ENCODE measurements around the gene PFAS. TPM values are rescaled to one million over a fixed set of nuclear protein-coding genes. Genes with fewer than 3 reads are reported as not detected.
A peak's percentile ranks its signal among the peaks of the same experiment; 100 is the strongest.

PFAS gene
- total and polyA plus RNA-seq, 2 of the 8 experiments (the other 6 are each of a cell fraction or from before 2014, with no cell fraction given), result 88.4 to 248 TPM

DNA sequence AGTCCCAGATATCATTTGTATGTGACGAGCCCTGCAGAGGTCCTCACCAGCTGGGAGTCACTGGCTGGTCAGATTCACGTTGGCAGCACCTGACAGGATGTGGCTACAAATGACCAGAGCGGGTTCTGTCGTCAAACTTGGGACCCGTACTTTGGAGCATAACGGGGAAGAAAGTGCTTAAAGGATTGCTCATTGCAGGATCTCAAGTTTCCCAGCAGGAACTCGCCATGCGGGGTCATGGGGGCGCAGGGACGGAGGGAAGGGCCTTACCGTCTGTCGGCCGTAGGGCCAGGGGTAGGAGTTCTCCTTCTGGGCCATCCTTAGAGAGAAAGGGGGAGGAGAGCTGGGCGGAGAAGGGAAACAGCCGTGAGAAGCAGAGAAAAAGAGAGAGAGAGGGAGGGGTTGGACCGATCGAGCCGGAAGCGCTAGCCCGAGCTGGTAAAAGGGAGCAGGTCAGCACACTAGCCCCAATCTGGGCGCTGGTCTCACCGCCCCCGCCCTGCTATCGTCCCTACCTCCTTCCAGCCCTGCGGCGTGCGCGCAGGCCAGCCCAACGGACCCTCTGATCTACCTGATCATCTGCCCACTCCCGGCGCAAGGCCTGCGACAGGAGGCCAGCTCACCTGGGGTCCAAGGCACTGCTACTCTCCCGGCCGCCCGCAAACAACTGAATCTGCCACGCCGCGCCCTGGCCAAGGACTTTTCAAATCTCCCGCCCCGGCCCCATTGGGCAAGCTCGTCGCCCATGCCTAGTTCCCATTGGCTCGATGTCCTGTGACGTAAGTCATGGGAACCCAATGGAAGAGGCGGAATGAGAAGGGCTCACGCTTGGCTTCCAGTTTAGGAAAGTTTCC, 39.0 kb upstream of the PFAS start, which contains the start of gene AURKB (continued):
- TF ChIP-seq CREB1 (IDR thresholded peaks at IDR 0.05) (peak; percentile 74), SIX5 (IDR thresholded peaks at IDR 0.05; ENCODE audit: low read depth, low read length) (no peak), EP300 (IDR thresholded peaks at IDR 0.05; ENCODE audit: borderline replicate concordance in 1 of 2, low read depth in 2 of 2, low read length in 2 of 2) (no peak), BRCA1 (IDR thresholded peaks at IDR 0.05; ENCODE audit: low read depth, low read length) (no peak), BACH1 (IDR thresholded peaks at IDR 0.05; ENCODE audit: low read length) (no peak), CHD1 (IDR thresholded peaks at IDR 0.05; ENCODE audit: low read depth, low read length) (no peak), SIN3A (conservative IDR thresholded peaks at IDR 0.05 in 1 of 2, IDR thresholded peaks at IDR 0.05 in 1 of 2; ENCODE audit: low read depth in 1 of 2, low read length in 2 of 2) (peak; percentile 75 to 97; a peak in 3 of 4 replicates), NRF1 (IDR thresholded peaks at IDR 0.05; ENCODE audit: low read depth, low read length) (no peak), E2F6 (IDR thresholded peaks at IDR 0.05) (peak; percentile 90), FOSL1 (IDR thresholded peaks at IDR 0.05; ENCODE audit: insufficient read depth, low read depth, low read length) (no peak), SIRT6 (IDR thresholded peaks at IDR 0.05; ENCODE audit: low read length) (no peak), GABPA (IDR thresholded peaks at IDR 0.05; ENCODE audit: borderline replicate concordance, insufficient read depth, low read length) (no peak), HDAC6 (IDR thresholded peaks at IDR 0.05; ENCODE audit: low read depth, low read length) (no peak), CBX8 (IDR thresholded peaks at IDR 0.05; ENCODE audit: borderline replicate concordance, low read depth, low read length) (no peak), CTCF (IDR thresholded peaks at IDR 0.05; ENCODE audit: control extremely low read depth in 1 of 3, insufficient read depth in 1 of 3, low read depth in 1 of 3, low read length in 3 of 3) (no peak; a peak in 1 of 4 replicates), ATF2 (IDR thresholded peaks at IDR 0.05; ENCODE audit: low read length) (no peak), SP4 (IDR thresholded peaks at IDR 0.05; ENCODE audit: low read length) (no peak), JUND (IDR thresholded peaks at IDR 0.05; ENCODE audit: low read length) (no peak)
- TF ChIP-seq, protein P1, sequence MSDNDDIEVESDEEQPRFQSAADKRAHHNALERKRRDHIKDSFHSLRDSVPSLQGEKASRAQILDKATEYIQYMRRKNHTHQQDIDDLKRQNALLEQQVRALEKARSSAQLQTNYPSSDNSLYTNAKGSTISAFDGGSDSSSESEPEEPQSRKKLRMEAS (IDR thresholded peaks at IDR 0.05), result peak; percentile 94
